ENCODE results near the gene ACAT2.
"Not testable (repeated sequence)": the region's sequence is repeated elsewhere in the genome, so short reads cannot be mapped to it uniquely, and the experiment has no call there.

The ACAT2 gene

DNA sequence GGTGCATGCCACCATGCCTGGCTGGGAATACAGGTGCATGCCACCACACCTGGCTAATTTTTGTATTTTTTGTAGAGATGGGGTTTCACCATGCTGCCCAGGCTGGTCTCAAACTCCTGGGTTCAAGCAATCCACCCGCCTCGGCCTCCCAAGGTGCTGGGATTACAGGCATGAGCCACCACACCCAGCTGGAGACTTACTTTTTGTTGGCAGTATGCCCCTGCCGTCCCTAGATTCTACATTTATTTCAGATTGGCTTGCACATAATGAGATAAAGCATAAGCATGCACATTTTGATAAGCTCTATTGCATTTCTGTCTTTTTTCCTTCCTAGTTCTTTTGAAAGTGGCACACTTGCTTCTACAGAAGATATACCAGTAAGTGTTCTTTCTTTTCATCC lies 54.9 kb downstream of the ACAT2 start:
- not testable (repeated sequence) for DNase-seq

DNA sequence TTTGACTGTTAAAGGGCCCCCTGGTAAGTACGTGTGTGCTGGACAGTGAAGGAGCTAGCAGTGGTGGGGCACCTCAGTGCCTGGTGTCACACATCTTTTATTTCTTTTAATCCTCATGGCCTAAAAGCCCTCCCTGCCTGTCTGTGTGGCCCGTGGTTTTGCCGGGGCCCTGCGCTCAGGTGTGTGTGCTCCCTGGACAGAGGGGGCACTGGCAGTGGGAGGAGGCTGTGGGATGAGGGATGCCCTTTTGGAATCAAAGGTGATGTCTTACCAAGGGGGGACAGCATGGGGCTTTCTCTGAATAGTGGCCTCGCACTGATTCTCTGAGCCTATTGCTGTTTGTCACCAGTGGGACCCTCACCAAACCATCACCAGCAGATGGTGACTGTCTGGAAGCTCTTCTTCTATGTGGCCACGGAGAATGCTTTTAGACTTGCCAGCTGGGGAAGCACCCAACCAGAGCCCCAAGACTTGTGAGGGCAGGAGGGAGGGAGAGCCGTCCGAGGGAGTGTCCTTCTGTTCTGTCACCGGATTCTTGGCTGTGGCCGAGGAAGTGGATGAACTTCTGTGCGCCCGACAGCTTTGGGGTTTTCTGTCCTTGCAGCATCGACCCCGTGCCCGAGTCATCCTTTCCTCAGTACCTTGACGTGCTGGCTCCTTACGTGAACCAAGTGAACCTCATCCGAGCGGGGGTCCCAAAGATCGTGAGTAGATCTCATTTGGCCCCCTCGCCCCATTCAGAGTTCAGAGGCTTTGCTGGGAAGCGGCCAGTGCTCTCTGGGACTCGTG lies 56.3 kb downstream of the ACAT2 start:
- peak; percentile 19 to 27 for DNase-seq

DNA sequence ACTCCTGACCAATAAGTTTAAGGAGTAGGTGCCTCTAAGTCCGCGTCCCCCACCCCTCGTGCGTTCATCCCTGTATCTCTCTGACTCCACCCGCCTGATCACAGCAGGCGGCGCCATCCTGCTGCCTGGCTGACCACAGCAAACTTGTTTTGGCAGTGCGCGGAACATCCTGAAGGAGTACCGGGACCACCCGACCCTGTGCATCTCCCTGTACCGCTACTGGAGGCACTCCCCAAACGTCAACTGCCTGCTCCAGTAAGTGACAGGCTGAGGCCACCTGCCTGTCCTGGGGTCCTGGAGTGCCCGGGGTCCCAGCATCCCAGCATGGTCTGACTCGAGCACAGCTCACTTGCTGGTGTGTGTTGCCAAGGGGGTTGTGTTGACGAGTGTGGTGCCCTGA lies 57.3 kb downstream of the ACAT2 start:
- DNase-seq = no peak

DNA sequence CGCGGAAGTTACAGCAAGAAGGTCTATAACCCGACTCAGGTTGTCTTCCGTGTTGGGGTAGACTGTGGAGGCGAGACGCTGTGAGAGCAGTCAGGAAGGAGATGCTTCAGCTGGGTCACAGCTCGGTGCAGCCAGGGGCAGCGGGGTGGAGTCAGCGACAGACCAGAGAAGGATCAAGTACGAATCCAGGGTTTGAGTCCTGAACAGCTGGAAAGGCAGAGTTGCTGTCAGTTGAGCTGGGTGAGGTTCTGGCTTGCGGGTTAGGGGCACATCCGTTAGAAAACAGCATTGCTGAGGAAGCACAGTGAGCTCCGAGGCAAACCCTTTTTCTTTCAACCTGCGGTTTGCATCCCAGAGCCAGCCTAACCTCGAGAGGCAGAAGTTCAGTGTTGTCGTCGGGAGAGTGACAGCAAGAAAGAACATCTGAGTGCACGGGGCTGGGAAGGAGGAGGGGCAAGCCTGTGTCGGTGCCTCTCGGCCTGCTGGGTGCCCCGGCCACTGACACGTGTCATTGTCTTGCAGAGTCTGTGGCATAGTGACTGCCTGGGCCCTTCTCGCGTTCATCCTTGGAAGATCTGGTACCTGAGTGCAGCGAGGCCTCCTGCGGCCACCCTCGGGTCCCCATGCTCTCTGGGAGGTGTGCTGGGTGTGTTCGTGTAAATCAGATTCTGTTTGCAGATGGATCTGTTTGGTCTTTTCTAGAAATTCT lies 58.2 kb downstream of the ACAT2 start:
- DNase-seq = peak in 1 of 2 donors; percentile 6

DNA sequence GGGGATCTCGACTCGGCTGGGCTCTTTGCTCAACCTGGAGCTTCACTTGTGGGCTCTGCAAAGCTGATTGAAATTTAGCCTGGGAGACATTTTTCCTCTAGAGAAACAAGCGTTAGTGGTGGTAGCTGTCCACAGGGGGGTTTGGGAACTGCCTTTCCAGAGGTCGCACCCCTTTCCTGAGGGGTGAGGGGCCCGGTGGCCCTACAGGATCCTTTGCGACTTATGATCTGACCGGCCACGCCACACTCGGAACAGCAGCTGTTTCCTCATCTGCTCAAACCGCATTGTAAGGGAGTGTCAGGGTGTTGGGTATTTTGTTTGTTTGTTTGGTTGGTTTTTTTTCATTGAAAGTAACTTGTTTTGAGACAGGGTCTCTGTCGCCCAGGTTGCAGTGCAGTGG lies 59.3 kb downstream of the ACAT2 start:
- no peak for DNase-seq

DNA sequence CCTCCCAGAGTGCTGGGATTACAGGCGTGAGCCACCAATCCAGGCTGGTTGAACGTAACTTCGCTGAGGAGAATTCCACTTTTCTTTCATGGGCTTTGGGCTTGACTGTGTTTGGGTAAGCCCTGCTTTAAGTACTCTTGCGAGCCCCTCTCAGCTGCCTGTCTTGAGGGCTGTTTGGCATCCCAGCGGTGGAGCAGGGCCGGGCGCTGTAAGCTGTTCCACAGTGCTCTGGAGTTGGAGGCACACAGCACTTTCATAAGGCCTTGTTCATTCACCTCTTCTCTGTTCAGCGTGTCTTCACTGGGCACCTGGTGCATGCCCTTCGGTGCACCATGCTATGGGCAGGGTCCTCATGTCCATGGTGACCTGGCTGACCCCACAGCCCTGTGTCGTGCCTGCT lies 59.9 kb downstream of the ACAT2 start:
- DNase-seq = no peak

DNA sequence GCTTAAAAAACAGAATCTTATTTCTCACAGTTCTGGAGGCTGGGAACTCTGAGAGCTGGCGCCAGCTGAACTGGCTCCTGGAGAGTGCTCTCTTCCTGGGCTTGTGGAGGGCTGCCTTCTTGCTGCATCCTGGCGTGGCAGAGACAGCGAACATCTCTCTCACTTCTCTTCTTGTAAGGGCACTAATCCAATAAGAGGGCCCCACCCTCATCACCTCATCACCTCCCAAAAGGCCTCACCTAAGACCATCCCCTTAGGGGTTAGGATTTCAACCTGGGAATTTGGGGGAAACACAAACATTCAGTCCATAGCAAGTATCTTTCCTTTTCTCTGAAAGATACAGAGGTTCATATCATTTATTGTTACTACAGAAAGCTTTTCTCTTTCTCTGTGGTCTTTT lies 62.1 kb downstream of the ACAT2 start:
- DNase-seq = no peak

DNA sequence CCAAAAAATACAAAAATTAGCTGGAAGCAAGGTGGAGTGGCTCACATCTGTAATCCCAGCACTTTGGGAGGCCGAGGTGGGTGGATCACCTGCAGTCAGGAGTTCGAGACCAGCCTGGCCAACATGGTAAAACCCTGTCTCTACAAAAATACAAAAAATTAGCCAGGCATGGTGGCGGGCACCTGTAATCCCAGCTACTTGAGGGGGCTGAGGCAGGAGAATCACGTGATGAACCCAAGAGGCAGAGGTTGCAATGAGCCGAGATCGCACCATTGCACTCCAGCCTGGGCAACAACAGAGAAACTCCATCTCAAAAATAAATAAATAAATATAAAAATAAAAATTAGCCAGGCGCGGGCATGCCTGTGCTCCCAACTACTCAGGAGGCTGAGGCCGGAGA lies 62.8 kb downstream of the ACAT2 start:
- DNase-seq = not testable (repeated sequence)

DNA sequence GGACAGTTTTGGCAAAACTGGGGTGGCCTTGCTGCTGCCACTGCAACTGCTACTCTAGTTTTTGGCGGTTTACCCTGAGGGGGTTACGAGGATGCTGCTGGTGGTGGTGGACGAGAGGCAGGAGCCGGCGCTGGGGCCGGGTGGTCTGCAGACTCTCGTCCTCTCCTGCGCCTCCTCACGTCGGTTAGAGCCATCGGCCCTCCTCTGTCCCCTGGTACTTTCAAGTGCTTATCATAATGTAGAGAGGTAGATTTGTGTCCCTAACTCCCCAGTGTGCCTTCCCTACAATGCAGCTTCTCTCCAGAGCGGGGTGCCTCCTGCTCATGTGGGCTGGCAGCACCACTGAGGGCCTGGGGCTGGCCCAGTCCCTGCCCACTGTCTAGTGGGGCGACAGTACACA lies 64.2 kb downstream of the ACAT2 start:
- no peak for DNase-seq

DNA sequence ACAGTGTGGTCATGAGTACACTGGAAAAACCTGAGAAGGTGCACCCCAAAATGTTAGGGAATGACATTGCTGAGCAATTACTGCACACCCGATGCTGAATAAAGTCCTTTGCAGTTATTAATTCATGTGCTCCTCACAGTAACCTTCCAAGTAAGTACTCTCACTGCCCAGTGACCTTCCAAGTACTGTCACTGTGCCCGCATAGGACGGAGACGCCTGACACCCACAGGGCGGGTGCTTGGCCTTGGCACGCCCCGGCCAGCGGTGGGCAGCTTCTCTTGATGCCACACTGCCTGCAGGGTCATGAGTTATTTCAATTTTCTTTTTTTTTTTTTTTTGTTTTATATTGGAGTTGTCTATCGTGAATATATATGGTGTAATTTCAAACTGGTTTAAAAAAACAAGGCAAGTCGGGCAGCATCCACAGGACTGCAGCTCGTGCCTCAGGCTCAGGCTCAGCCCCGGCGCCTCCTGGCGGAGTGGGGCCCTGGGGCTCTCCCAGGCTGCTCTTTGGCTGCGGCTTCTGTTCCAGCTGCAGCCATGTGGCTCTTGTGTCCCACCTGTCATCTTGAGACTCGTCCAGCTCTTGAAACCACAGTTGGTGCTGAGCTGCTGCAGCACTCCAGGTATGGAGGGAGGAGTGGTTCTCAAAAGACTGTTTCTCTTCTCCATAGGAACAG lies 65.3 kb downstream of the ACAT2 start:
- no peak for DNase-seq

DNA sequence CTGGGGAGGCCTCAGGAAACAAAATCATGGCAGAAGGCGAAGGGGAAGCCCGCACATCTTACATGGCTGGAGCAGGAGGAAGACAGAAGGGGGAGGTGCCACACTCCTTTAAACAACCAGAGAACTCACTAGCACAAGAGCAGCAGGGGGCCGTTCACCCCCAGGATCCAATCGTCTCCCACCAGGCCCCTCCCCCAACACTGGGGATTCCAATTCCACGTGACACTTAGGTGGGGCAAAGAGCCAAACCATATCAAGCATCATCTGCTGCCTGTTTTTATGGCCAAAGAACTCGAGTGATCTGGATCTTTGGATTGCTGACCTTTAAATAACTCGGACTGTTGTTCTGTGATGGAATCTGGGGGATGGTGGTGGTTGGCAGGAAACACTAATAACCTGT lies 66.2 kb downstream of the ACAT2 start:
- no peak for DNase-seq

All from inflammatory macrophage treated with lipopolysaccharide for 1 hour (primary cell).